Cardiac muscle cell (in vitro differentiated cells and primary cell): ENCODE data around the gene SIMC1. TPM values are rescaled to one million over a fixed set of nuclear protein-coding genes. Genes with fewer than 3 reads are reported as not detected.

Experiments
- DNase-seq, 2 donors: peaks; one replicate each; pipeline versions ENCODE4 v3.0.0 to v3.0.0-alpha.2; 2010 to 2017; ENCODE audit warnings: low read depth in 1 of 2, low spot score in 1 of 2
- H3K27ac ChIP-seq: fragments of 200-600 bp; sonication (generic); 2 replicates; pipeline ENCODE4 v1.5.1; 2016
- H3K27me3 ChIP-seq: fragments of 200-600 bp; sonication (generic); 2 replicates; pipeline ENCODE4 v1.6.0; 2016; ENCODE audit warnings: control low read depth
- H3K36me3 ChIP-seq: fragments of 200-600 bp; sonication (generic); 2 replicates; pipeline ENCODE4 v1.5.1; 2016; ENCODE audit warnings: control low read depth
- H3K4me1 ChIP-seq: fragments of 200-600 bp; sonication (generic); 2 replicates; pipeline ENCODE4 v1.8.1; 2017; ENCODE audit warnings: low read depth, mild to moderate bottlenecking, mixed run types
- H3K4me3 ChIP-seq: fragments of 200-600 bp; sonication (generic); 2 replicates; pipeline ENCODE4 v1.5.1; 2016; ENCODE audit warnings: mild to moderate bottlenecking
- H3K9me3 ChIP-seq: fragments of 200-600 bp; sonication (generic); 2 replicates; pipeline ENCODE4 v1.5.1; 2017; ENCODE audit warnings: low read depth, mild to moderate bottlenecking, control low read depth
- polyA plus RNA-seq: library from polyadenylated mRNA; unstranded; fragments of >200 nt; fragmentation: Nextera tagmentation; extraction: Ambion mirVana; gene quantifications from 2 replicates; pipeline ENCODE4 v1.2.1, GENCODE V29; 2016
- total RNA-seq: library from RNA; depleted of rRNA; stranded (reverse); fragments of >200 nt; gene quantifications from 2 replicates; pipeline ENCODE4 v1.2.3, GENCODE V29; 2016
- TF ChIP-seq, protein P1 (sequence below): IDR thresholded peaks from 2 replicates; pipeline ENCODE4 v1.5.1; 2012; ENCODE audit warnings: low read depth, mild to moderate bottlenecking, low read length

Gene SIMC1
- total and polyA plus RNA-seq, 2 experiments from 2014 or later, result 17.0 to 21.4 TPM

DNA sequence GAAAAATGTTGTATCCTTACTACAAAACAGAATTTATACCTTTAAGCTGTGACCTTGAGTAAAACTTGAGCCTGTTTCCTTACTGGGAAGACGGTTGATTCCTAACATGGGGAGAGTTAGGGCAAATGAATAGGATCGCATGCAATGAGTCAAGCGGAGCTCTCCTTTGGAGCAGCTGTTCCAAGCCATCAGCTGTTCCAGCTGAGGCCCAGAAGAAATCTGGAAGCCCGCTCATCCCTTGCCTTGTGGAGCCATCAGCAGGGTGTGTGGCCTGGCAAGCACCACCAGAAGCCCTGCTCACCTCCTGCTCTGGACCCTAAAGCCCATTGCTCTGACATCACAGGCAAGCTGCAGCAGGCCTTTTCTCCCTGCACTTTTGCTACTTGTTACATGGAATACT, 115.3 kb downstream of the SIMC1 start:
- no peaks in the 10 kb centered on the region for H3K9me3 ChIP-seq
- no peaks in the 10 kb centered on the region for H3K4me1 ChIP-seq
- H3K36me3 ChIP-seq, result peaks cover 57% of the 10 kb centered on the region
- TF ChIP-seq, protein P1, sequence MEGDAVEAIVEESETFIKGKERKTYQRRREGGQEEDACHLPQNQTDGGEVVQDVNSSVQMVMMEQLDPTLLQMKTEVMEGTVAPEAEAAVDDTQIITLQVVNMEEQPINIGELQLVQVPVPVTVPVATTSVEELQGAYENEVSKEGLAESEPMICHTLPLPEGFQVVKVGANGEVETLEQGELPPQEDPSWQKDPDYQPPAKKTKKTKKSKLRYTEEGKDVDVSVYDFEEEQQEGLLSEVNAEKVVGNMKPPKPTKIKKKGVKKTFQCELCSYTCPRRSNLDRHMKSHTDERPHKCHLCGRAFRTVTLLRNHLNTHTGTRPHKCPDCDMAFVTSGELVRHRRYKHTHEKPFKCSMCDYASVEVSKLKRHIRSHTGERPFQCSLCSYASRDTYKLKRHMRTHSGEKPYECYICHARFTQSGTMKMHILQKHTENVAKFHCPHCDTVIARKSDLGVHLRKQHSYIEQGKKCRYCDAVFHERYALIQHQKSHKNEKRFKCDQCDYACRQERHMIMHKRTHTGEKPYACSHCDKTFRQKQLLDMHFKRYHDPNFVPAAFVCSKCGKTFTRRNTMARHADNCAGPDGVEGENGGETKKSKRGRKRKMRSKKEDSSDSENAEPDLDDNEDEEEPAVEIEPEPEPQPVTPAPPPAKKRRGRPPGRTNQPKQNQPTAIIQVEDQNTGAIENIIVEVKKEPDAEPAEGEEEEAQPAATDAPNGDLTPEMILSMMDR, result no peak
- DNase-seq, result no peak
- H3K4me3 ChIP-seq, result no peak overlapping the region
- no peaks in the 10 kb centered on the region for H3K27me3 ChIP-seq
- no peak overlapping the region for H3K27ac ChIP-seq

- Histone ChIP-seq H3K27ac (no peak overlapping the region), H3K4me1 (peaks cover under 1% of the 10 kb centered on the region), H3K27me3 (no peaks in the 10 kb centered on the region), H3K4me3 (no peak overlapping the region), H3K36me3 (peaks cover 39% of the 10 kb centered on the region), H3K9me3 (no peaks in the 10 kb centered on the region)
- TF ChIP-seq, protein P1, result no peak
- DNase-seq, result no peak
Observed at GRCh38 chr5:176355400-176356178, 117.4 kb downstream of the SIMC1 start.

- TF ChIP-seq, protein P1, result no peak
- no peak for DNase-seq
- Histone ChIP-seq H3K36me3 (peaks cover 39% of the 10 kb centered on the region), H3K4me3 (no peak overlapping the region), H3K4me1 (peaks cover 3% of the 10 kb centered on the region), H3K27me3 (no peaks in the 10 kb centered on the region), H3K27ac (no peak overlapping the region), H3K9me3 (no peaks in the 10 kb centered on the region)
Observed at GRCh38 chr5:176356179-176356566, 117.9 kb downstream of the SIMC1 start.

DNA sequence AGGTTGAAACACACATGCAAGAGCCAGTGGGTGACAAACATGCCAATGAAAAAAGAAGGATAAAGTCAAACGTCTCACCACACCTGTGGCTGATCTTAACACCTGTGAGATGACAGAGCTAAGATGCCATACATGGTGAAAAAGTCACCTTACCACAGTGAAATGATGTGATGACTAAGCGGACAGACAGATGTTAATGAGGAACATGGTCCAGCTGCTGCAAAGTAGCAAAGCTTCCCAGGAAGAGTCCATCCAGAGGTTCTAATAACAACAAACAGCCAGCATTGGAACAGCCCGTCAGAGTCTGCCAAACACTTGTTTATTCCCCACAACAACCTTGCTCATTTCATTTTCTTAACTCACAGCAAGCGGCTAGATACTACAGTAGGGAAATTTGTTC, 121.4 kb downstream of the SIMC1 start:
- H3K36me3 ChIP-seq, result peaks cover 16% of the 10 kb centered on the region
- TF ChIP-seq, protein P1, result no peak
- no peaks in the 10 kb centered on the region for H3K9me3 ChIP-seq
- peaks cover 24% of the 10 kb centered on the region for H3K27me3 ChIP-seq
- DNase-seq, result no peak
- peaks cover 3% of the 10 kb centered on the region for H3K4me1 ChIP-seq
- no peak overlapping the region for H3K4me3 ChIP-seq
- no peak overlapping the region for H3K27ac ChIP-seq

- peak overlapping the region; percentile 40 for H3K27ac ChIP-seq
- no peaks in the 10 kb centered on the region for H3K9me3 ChIP-seq
- H3K27me3 ChIP-seq, result peaks cover 27% of the 10 kb centered on the region
- DNase-seq, result peak in 1 of 2 donors; percentile 14
- peak overlapping the region; percentile 55 for H3K4me3 ChIP-seq
- H3K4me1 ChIP-seq, result peaks cover 3% of the 10 kb centered on the region
- TF ChIP-seq, protein P1, result no peak
- H3K36me3 ChIP-seq, result peaks cover 12% of the 10 kb centered on the region
Observed at GRCh38 chr5:176360894-176361436, 122.7 kb downstream of the SIMC1 start.
